Mesodermal cell (in vitro differentiated cells): ENCODE results near the gene RIC8B.

Source experiments
- H3K27ac ChIP-seq: 2 replicates; pipeline ENCODE4 v1.7.0; 2013; ENCODE audit warnings: mild to moderate bottlenecking, low read depth, low read length, moderate library complexity; ENCODE audit not compliant: severe bottlenecking
- H3K36me3 ChIP-seq: 2 replicates; pipeline ENCODE4 v1.7.1; 2013; ENCODE audit warnings: mild to moderate bottlenecking, low read length, moderate library complexity; ENCODE audit not compliant: control insufficient read depth, insufficient read depth
- H3K4me1 ChIP-seq: one replicate; pipeline ENCODE4 v1.7.1; 2013; ENCODE audit warnings: mild to moderate bottlenecking, low read length; ENCODE audit not compliant: insufficient read depth, control insufficient read depth, poor library complexity, severe bottlenecking
- H3K4me3 ChIP-seq: 2 replicates; pipeline ENCODE4 v1.7.0; 2013; ENCODE audit warnings: low read length, control low read depth, mild to moderate bottlenecking; ENCODE audit not compliant: insufficient read depth, poor library complexity, severe bottlenecking; ENCODE audit errors: extremely low read depth
- H3K9me3 ChIP-seq: 2 replicates; pipeline ENCODE4 v1.7.1; 2013; ENCODE audit warnings: mild to moderate bottlenecking, low read length, moderate library complexity; ENCODE audit not compliant: control insufficient read depth
- WGBS, 2 experiments: methylation state at CpG; one replicate each; pipeline ENCODE4 v1.1.5; 2013; ENCODE audit warnings: missing lambda C conversion rate in 2 of 2; ENCODE audit not compliant: insufficient coverage in 2 of 2; 5-methylcytosine and 5-hydroxymethylcytosine counted together

Gene RIC8B

GRCh38 chr12:106867651-106868050, 93.2 kb downstream of the RIC8B start:
- no peaks in the 10 kb centered on the region for H3K9me3 ChIP-seq
- WGBS, 2 experiments: 83% methylated on average over 1 of the region's 3 CpGs; no CpG with 5 or more reads in 1 of the 2 experiments
- no peaks in the 10 kb centered on the region for H3K4me1 ChIP-seq
- peaks cover 16% of the 10 kb centered on the region for H3K36me3 ChIP-seq
- H3K4me3 ChIP-seq: no peak overlapping the region
- H3K27ac ChIP-seq: no peak overlapping the region

- WGBS, 2 experiments: 93 to 96% methylated on average over 5 of the region's 10 CpGs
- H3K9me3 ChIP-seq: no peaks in the 10 kb centered on the region
- peaks cover 23% of the 10 kb centered on the region for H3K36me3 ChIP-seq
- H3K4me3 ChIP-seq: no peak overlapping the region
- no peak overlapping the region for H3K27ac ChIP-seq
- H3K4me1 ChIP-seq: no peaks in the 10 kb centered on the region
These were observed 94.7 kb downstream of the RIC8B start for GRCh38 chr12:106868982-106869700.

DNA sequence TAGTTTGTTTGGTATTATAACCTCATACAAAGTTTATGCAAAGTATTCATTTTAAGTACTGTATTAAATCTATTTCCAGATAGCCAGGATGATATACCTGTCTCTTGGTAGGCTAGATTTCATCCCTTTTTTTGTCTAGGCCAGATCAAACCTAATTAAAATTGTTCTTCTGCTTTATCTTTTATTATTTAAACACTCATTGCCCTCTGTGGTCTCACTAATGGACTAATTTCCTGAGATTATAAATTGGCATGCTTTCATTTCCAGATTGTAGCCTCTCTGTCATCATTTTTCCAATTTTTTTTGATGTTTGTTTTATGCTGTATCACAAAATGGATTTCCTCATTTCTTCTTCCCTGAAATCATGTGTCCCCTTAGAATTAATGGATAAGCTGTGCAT, 95.6 kb downstream of the RIC8B start:
- Histone ChIP-seq H3K4me3 (no peak overlapping the region), H3K9me3 (no peaks in the 10 kb centered on the region), H3K4me1 (no peaks in the 10 kb centered on the region), H3K27ac (no peak overlapping the region), H3K36me3 (peaks cover 29% of the 10 kb centered on the region)

- H3K36me3 ChIP-seq: peaks cover 28% of the 10 kb centered on the region
- H3K27ac ChIP-seq: no peak overlapping the region
- 88 to 100% methylated on average over 1 of the region's 1 CpG for WGBS, 2 experiments
These were observed 97.0 kb downstream of the RIC8B start for GRCh38 chr12:106871477-106871876.

DNA sequence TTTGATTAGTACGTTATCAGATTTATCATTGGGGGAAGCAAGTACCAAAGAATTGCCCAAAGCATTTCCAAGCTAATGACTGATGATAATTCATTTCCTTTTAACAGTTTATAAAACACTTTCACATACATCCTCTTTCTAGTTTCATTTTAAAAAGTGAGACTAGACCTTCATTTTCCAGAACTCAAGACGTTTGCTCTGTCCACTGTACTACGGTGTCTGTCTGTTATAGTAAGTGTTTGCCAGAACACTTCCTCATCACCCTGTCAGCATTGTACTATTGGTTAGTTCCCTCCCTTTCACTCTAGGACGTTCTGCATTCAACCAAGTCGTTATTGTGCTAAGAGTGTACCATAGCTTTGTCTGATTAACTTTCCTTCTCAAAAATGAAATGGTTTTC, 99.5 kb downstream of the RIC8B start:
- WGBS, 2 experiments: 83 to 100% methylated on average over 1 to 4 of the region's 5 CpGs
- Histone ChIP-seq H3K36me3 (peaks cover 33% of the 10 kb centered on the region), H3K9me3 (no peaks in the 10 kb centered on the region), H3K4me3 (no peak overlapping the region), H3K27ac (no peak overlapping the region), H3K4me1 (no peaks in the 10 kb centered on the region)

More at GRCh38 chr12:106871477-106871876, 97.0 kb downstream of the RIC8B start:
- no peak overlapping the region for H3K4me3 ChIP-seq
- no peaks in the 10 kb centered on the region for H3K4me1 ChIP-seq
- no peaks in the 10 kb centered on the region for H3K9me3 ChIP-seq

DNA sequence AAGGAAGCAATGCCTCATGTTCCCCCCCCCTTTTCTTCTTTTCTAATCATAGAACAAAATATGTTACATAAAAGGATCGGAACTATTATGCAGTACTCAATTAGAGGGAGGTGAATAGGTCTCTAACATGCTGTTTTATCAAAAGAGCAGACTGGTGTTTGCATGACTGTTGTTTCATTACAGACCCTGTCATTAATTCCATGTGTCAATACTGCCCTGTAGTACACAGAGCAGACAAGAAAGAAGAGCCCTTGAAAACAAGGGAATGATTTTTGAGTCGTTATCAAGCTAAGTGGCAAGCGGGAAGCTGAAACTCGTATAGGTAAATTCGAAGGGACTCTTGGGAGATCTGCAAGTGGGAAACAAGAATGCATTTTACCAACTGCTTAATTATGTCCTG, 104.3 kb downstream of the RIC8B start:
- no peaks in the 10 kb centered on the region for H3K9me3 ChIP-seq
- H3K4me1 ChIP-seq: no peaks in the 10 kb centered on the region
- H3K36me3 ChIP-seq: peaks cover 58% of the 10 kb centered on the region
- H3K27ac ChIP-seq: no peak overlapping the region
- WGBS, 2 experiments: 97 to 100% methylated on average over 4 to 5 of the region's 5 CpGs
- H3K4me3 ChIP-seq: no peak overlapping the region

DNA sequence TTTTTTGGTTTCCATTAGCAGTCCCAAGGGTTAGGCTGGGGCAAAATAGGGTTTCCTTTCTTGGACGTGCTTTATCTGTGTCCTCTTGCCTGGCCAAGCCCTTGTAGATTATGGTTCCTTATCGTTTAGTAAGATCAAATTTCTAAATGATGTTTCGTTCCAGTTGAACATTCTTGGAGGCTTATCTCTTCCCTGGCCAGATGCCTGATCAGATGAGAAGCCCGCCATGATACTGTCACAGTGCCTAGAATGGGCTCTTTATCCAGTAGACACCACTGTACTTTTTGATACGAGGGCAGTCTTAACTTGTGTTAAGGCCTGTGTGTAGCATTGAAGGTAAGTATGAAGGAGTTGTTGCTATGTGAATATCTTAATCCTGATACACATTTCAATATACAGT, 105.1 kb downstream of the RIC8B start:
- no peak overlapping the region for H3K4me3 ChIP-seq
- no peaks in the 10 kb centered on the region for H3K4me1 ChIP-seq
- H3K27ac ChIP-seq: no peak overlapping the region
- H3K36me3 ChIP-seq: peaks cover 57% of the 10 kb centered on the region
- 98 to 100% methylated on average over 4 of the region's 5 CpGs for WGBS, 2 experiments
- H3K9me3 ChIP-seq: no peaks in the 10 kb centered on the region

GRCh38 chr12:106883426-106883825, 108.9 kb downstream of the RIC8B start:
- H3K36me3 ChIP-seq: peaks cover 66% of the 10 kb centered on the region
- no peak overlapping the region for H3K27ac ChIP-seq
- no peaks in the 10 kb centered on the region for H3K4me1 ChIP-seq
- no peak overlapping the region for H3K4me3 ChIP-seq
- H3K9me3 ChIP-seq: no peaks in the 10 kb centered on the region
- WGBS, 2 experiments: 50% methylated on average over 1 of the region's 1 CpG; no CpG with 5 or more reads in 1 of the 2 experiments

GRCh38 chr12:106885026-106885425, 110.5 kb downstream of the RIC8B start:
- peaks cover 57% of the 10 kb centered on the region for H3K36me3 ChIP-seq
- H3K4me3 ChIP-seq: no peak overlapping the region
- WGBS, 2 experiments: no CpG with 5 or more reads among the region's 3 CpGs
- H3K27ac ChIP-seq: no peak overlapping the region
- H3K9me3 ChIP-seq: no peaks in the 10 kb centered on the region
- H3K4me1 ChIP-seq: no peaks in the 10 kb centered on the region

- no peak overlapping the region for H3K4me3 ChIP-seq
- H3K9me3 ChIP-seq: no peaks in the 10 kb centered on the region
- peaks cover 53% of the 10 kb centered on the region for H3K36me3 ChIP-seq
- H3K4me1 ChIP-seq: no peaks in the 10 kb centered on the region
- no peak overlapping the region for H3K27ac ChIP-seq
- WGBS, 2 experiments: 95 to 100% methylated on average over 4 of the region's 4 CpGs
These were observed 111.2 kb downstream of the RIC8B start for GRCh38 chr12:106885541-106886249.

GRCh38 chr12:106886932-106887331, 112.5 kb downstream of the RIC8B start:
- Histone ChIP-seq H3K27ac (no peak overlapping the region), H3K9me3 (no peaks in the 10 kb centered on the region), H3K4me1 (no peaks in the 10 kb centered on the region), H3K4me3 (no peak overlapping the region), H3K36me3 (peaks cover 42% of the 10 kb centered on the region)
- no CpG with 5 or more reads among the region's 2 CpGs for WGBS, 2 experiments
